RWPE2 (cell line): ENCODE measurements around the gene CTPS1.

ENCODE experiments used
- ATAC-seq: fragments of 200-7000 bp; cut with Tn5 transposase; 3 replicates; pipeline ENCODE4 v1.9.1; 2021; ENCODE audit warnings: low read depth
- DNase-seq: peaks from one replicate; pipeline ENCODE4 v3.0.0-alpha.2; 2020; ENCODE audit warnings: low spot score
- H3K27ac ChIP-seq: fragments of 450-650 bp; 2 replicates; pipeline ENCODE4 v1.5.1; 2017; ENCODE audit warnings: mild to moderate bottlenecking; ENCODE audit not compliant: poor library complexity, severe bottlenecking
- H3K27me3 ChIP-seq: fragments of 250-450 bp; sonication (Bioruptor Pico); 2 replicates; pipeline ENCODE4 v1.5.1; 2021; ENCODE audit warnings: mild to moderate bottlenecking, moderate library complexity; ENCODE audit not compliant: insufficient read depth, poor library complexity, severe bottlenecking
- H3K36me3 ChIP-seq: fragments of 250-450 bp; sonication (Bioruptor Pico); 2 replicates; pipeline ENCODE4 v1.5.1; 2020; ENCODE audit warnings: low read depth, mild to moderate bottlenecking, moderate library complexity
- H3K4me1 ChIP-seq: fragments of 250-450 bp; sonication (Bioruptor Pico); 2 replicates; pipeline ENCODE4 v1.5.1; 2021; ENCODE audit warnings: mild to moderate bottlenecking, moderate library complexity; ENCODE audit not compliant: insufficient read depth, poor library complexity, severe bottlenecking
- H3K4me3 ChIP-seq: fragments of 250-450 bp; sonication (Bioruptor Pico); 2 replicates; pipeline ENCODE4 v1.5.1; 2021; ENCODE audit warnings: mild to moderate bottlenecking, moderate library complexity; ENCODE audit not compliant: severe bottlenecking
- H3K9me3 ChIP-seq: fragments of 250-450 bp; sonication (Bioruptor Pico); 2 replicates; pipeline ENCODE4 v1.5.1; 2021; ENCODE audit warnings: mild to moderate bottlenecking, moderate library complexity; ENCODE audit not compliant: severe bottlenecking
- TF ChIP-seq, protein P1 (sequence below): fragments of 450-650 bp; IDR thresholded peaks from one replicate; pipeline ENCODE4 v1.5.1; 2017; ENCODE audit warnings: mild to moderate bottlenecking, moderate library complexity; ENCODE audit not compliant: poor library complexity, severe bottlenecking

CTPS1 gene

GRCh38 chr1:41020109-41020576, 40.6 kb downstream of the CTPS1 start:
- no peaks in the 10 kb centered on the region for H3K27me3 ChIP-seq
- no peaks in the 10 kb centered on the region for H3K9me3 ChIP-seq
- TF ChIP-seq, protein P1, sequence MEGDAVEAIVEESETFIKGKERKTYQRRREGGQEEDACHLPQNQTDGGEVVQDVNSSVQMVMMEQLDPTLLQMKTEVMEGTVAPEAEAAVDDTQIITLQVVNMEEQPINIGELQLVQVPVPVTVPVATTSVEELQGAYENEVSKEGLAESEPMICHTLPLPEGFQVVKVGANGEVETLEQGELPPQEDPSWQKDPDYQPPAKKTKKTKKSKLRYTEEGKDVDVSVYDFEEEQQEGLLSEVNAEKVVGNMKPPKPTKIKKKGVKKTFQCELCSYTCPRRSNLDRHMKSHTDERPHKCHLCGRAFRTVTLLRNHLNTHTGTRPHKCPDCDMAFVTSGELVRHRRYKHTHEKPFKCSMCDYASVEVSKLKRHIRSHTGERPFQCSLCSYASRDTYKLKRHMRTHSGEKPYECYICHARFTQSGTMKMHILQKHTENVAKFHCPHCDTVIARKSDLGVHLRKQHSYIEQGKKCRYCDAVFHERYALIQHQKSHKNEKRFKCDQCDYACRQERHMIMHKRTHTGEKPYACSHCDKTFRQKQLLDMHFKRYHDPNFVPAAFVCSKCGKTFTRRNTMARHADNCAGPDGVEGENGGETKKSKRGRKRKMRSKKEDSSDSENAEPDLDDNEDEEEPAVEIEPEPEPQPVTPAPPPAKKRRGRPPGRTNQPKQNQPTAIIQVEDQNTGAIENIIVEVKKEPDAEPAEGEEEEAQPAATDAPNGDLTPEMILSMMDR: no peak
- H3K36me3 ChIP-seq: peaks cover 8% of the 10 kb centered on the region
- H3K4me3 ChIP-seq: no peak overlapping the region
- no peaks in the 10 kb centered on the region for H3K4me1 ChIP-seq
- DNase-seq: no peak
- no peak overlapping the region for H3K27ac ChIP-seq
- no peak; the same call in 2 of the 3 replicates for ATAC-seq

DNA sequence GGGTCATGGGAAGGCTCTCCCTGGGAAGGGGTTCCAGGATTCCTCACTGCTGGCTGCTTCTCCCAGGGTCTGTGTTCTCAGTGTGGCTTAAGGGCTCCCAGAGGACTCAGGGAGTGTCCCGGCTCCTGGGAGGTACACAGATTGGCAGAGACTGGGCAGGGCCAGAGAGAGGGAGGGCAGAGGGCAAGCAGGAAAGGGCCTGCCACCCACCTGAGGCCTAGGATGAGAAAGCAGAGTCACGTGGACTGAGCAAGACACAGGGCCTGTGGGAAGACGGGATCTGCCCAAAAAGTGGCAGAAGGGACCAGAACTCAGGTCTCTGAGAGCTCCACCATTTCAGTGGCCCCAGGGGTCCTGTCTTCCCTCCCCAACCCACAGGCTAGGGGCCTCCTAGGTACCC, 41.2 kb downstream of the CTPS1 start:
- H3K4me3 ChIP-seq: no peak overlapping the region
- no peak for DNase-seq
- H3K4me1 ChIP-seq: no peaks in the 10 kb centered on the region
- H3K9me3 ChIP-seq: no peaks in the 10 kb centered on the region
- no peaks in the 10 kb centered on the region for H3K27me3 ChIP-seq
- H3K27ac ChIP-seq: peak overlapping the region; percentile 12
- TF ChIP-seq, protein P1: no peak
- peaks cover 3% of the 10 kb centered on the region for H3K36me3 ChIP-seq
- peak; percentile 10; the same call in 2 of the 3 replicates for ATAC-seq

- no peaks in the 10 kb centered on the region for H3K36me3 ChIP-seq
- H3K27me3 ChIP-seq: no peaks in the 10 kb centered on the region
- ATAC-seq: no peak
- peak within 1 kb of the TSS; percentile 12 for H3K27ac ChIP-seq
- no peaks in the 10 kb centered on the region for H3K9me3 ChIP-seq
- no peaks in the 10 kb centered on the region for H3K4me1 ChIP-seq
- TF ChIP-seq, protein P1: no peak
- H3K4me3 ChIP-seq: no peak within 1 kb of the TSS
- DNase-seq: no peak
Measured at GRCh38 chr1:41021526-41022308, 42.2 kb downstream of the CTPS1 start, which contains the start of gene SLFNL1. SLFNL1 (minus strand) TSS chr1:41021725; CDS start chr1:41020660, 1,065 bp downstream.

DNA sequence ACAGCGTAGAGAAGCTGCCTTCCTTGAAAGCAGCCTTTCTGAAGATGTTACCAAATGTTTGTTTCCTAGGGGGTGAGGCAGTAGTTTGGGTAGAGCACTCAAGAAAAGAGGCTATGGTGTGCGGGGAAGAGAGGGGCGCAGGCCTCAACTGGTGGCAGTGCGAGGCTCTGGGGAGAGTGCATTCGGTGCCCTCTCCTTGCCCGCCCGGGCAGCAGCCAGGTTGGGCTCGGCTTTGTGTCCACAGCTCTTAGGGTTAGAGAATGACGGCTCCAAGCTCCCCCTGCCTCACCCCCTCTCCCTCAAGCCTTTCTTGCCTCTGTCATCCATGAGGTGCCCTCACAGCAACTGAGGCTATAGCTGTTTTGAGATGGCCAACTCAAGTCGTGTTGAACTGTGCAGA, 42.9 kb downstream of the CTPS1 start:
- H3K4me3 ChIP-seq: no peak overlapping the region
- TF ChIP-seq, protein P1: no peak
- H3K9me3 ChIP-seq: no peaks in the 10 kb centered on the region
- no peaks in the 10 kb centered on the region for H3K4me1 ChIP-seq
- peaks cover 4% of the 10 kb centered on the region for H3K36me3 ChIP-seq
- H3K27ac ChIP-seq: no peak overlapping the region
- DNase-seq: no peak
- no peak for ATAC-seq
- H3K27me3 ChIP-seq: no peaks in the 10 kb centered on the region
